HepG2 (cell line): ENCODE measurements around the gene TAS1R3. TPM values are rescaled to one million over a fixed set of nuclear protein-coding genes. Genes with fewer than 3 reads are reported as not detected.
A peak's percentile ranks its signal among the peaks of the same experiment; 100 is the strongest.

ENCODE experiments used
- ATF1 ChIP-seq: IDR thresholded peaks from 2 replicates; pipeline ENCODE4 v1.6.1; 2016; ENCODE audit warnings: mild to moderate bottlenecking, control low read depth
- ERF ChIP-seq: IDR thresholded peaks from 2 replicates; pipeline ENCODE4 v1.6.1; 2018; ENCODE audit warnings: missing biosample characterization, missing genetic modification reagents
- FIP1L1 ChIP-seq: fragments of 200-400 bp; formaldehyde crosslinking; IDR thresholded peaks from 2 replicates; pipeline ENCODE4 v1.6.1; 2018; ENCODE audit warnings: low read depth, mild to moderate bottlenecking, low read length, moderate library complexity, borderline replicate concordance; ENCODE audit not compliant: insufficient read depth
- FLYWCH1 ChIP-seq: sonication (generic); formaldehyde crosslinking; IDR thresholded peaks from 2 replicates; pipeline ENCODE4 v1.8.1; 2023; ENCODE audit warnings: mild to moderate bottlenecking, missing genetic modification reagents
- HOXA3 ChIP-seq: sonication (generic); formaldehyde crosslinking; IDR thresholded peaks from 2 replicates; pipeline ENCODE4 v1.5.0; 2020; ENCODE audit warnings: missing genetic modification reagents
- KAT2B ChIP-seq: fragments of 150-350 bp; IDR thresholded peaks from 2 replicates; pipeline ENCODE4 v1.6.1; 2014; ENCODE audit warnings: low read depth, low read length, borderline replicate concordance
- KDM6A ChIP-seq: IDR thresholded peaks from 2 replicates; pipeline ENCODE4 v1.6.1; 2016; ENCODE audit warnings: low read depth
- KLF11 ChIP-seq: IDR thresholded peaks from 2 replicates; pipeline ENCODE4 v1.6.1; 2016; ENCODE audit warnings: missing compliant biosample characterization
- NCOA2 ChIP-seq: sonication (generic); formaldehyde crosslinking; IDR thresholded peaks from 2 replicates; pipeline ENCODE4 v1.8.0; 2022; ENCODE audit warnings: inconsistent platforms
- NFRKB ChIP-seq: fragments of 450-650 bp; IDR thresholded peaks from 2 replicates; pipeline ENCODE4 v1.6.1; 2017
- NR2F6 ChIP-seq, 2 experiments: IDR thresholded peaks; 2 replicates each; pipeline ENCODE4 v1.6.1; 2016; ENCODE audit warnings: antibody characterized with exemption in 1 of 2, mild to moderate bottlenecking in 1 of 2
- PAX8 ChIP-seq: sonication (generic); formaldehyde crosslinking; IDR thresholded peaks from 2 replicates; pipeline ENCODE4 v1.8.0; 2022; ENCODE audit warnings: mild to moderate bottlenecking, missing genetic modification reagents, borderline replicate concordance
- TBX3 ChIP-seq: fragments of 450-650 bp; IDR thresholded peaks from 2 replicates; pipeline ENCODE4 v1.6.1; 2017; ENCODE audit warnings: antibody characterized with exemption, mild to moderate bottlenecking, inconsistent platforms, borderline replicate concordance
- ZNF24 ChIP-seq: fragments of 450-650 bp; IDR thresholded peaks from 2 replicates; pipeline ENCODE4 v1.6.1; 2017; ENCODE audit warnings: antibody characterized with exemption, mild to moderate bottlenecking
- ZNF557 ChIP-seq: sonication (generic); formaldehyde crosslinking; IDR thresholded peaks from 2 replicates; pipeline ENCODE4 v1.4.0; 2020; ENCODE audit warnings: missing genetic modification reagents
- ZNF605 ChIP-seq: sonication (generic); formaldehyde crosslinking; IDR thresholded peaks from 2 replicates; pipeline ENCODE4 v1.8.0; 2022; ENCODE audit warnings: mild to moderate bottlenecking, missing genetic modification reagents
- polyA plus RNA-seq, 8 experiments: library from polyadenylated mRNA; depleted of rRNA in 3 of 8; stranded (reverse) in 7 of 8; unstranded in 1 of 8; fragments of >200 nt; fragmentation: Illumina TruSeq in 4 of 8; extraction: Trizol in 4 of 8; gene quantifications; 2 replicates each; pipeline versions ENCODE4 v1.2.1 to v1.2.3, GENCODE V29; 2011 to 2016; ENCODE audit warnings: low read depth in 4 of 8, missing spikeins in 1 of 8, mixed read lengths in 1 of 8; ENCODE audit not compliant: insufficient read depth in 1 of 8
- total RNA-seq, 5 experiments: library from RNA; depleted of rRNA; stranded (reverse); fragments of >200 nt; fragmentation: Illumina TruSeq; extraction: Trizol; gene quantifications; 2 replicates each; pipeline ENCODE4 v1.2.3, GENCODE V29; 2016; ENCODE audit warnings: low read depth in 1 of 5
- TF ChIP-seq, protein P1 (sequence below): sonication (generic); formaldehyde crosslinking; IDR thresholded peaks from 2 replicates; pipeline ENCODE4 v1.5.1; 2020; ENCODE audit warnings: missing genetic modification reagents, mild to moderate bottlenecking, borderline replicate concordance
- TF ChIP-seq, protein P2 (sequence below): sonication (generic); formaldehyde crosslinking; IDR thresholded peaks from 2 replicates; pipeline ENCODE4 v1.4.0; 2020; ENCODE audit warnings: missing genetic modification reagents
- TF ChIP-seq, protein P3 (sequence below): sonication (generic); formaldehyde crosslinking; IDR thresholded peaks from 2 replicates; pipeline ENCODE4 v1.4.0; 2020; ENCODE audit warnings: mild to moderate bottlenecking, missing genetic modification reagents
- TF ChIP-seq, protein P4 (sequence below): sonication (generic); formaldehyde crosslinking; conservative IDR thresholded peaks from 2 replicates; pipeline ENCODE4 v1.8.1; 2023; ENCODE audit warnings: missing genetic modification reagents
- TF ChIP-seq, protein P5 (sequence below): sonication (generic); IDR thresholded peaks from 2 replicates; pipeline ENCODE4 v1.6.1; 2016; ENCODE audit warnings: low read depth, borderline replicate concordance

The TAS1R3 gene
- total and polyA plus RNA-seq, 2 of the 13 experiments (the other 11 are each of a cell fraction or from before 2014, with no cell fraction given): 0.13 to 0.15 TPM

DNA sequence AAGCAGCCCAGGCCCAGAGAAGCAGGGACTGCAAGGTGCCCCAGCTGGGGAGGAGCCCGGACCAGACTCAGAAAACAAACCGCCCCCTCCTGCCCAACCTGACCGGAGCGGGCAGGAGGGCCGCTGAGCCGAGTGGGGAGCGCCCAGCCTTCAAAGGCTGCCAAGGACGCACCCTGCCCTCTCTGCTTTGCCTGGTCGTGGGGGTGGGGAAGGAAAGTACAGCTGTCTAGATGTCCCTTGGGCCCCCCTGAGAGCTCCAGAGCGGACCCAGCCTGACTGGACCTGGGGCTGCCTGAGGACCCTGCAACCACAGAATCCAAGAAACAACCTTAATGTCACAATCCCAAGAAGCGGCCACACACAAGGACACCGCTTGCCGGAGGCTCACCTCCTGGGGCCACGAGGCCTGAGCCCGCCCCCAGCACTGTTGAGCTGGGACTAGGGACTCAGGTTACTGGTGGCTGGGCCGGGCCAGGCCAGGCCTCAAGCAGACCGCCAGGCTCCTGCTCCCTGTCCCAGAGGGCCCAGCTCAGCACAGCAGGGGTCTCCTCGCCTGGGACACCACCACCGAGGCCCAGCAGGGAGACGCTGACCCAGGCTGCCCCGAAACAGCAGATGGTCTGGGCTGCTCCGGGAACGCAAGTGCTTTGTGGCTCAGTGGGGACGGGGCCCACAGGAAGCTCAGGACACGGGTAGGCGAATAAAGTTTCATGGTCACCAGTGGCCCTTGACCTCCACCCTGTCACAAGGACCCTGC is 16.8 kb downstream of the TAS1R3 start (continued):
- TF ChIP-seq, protein P1, sequence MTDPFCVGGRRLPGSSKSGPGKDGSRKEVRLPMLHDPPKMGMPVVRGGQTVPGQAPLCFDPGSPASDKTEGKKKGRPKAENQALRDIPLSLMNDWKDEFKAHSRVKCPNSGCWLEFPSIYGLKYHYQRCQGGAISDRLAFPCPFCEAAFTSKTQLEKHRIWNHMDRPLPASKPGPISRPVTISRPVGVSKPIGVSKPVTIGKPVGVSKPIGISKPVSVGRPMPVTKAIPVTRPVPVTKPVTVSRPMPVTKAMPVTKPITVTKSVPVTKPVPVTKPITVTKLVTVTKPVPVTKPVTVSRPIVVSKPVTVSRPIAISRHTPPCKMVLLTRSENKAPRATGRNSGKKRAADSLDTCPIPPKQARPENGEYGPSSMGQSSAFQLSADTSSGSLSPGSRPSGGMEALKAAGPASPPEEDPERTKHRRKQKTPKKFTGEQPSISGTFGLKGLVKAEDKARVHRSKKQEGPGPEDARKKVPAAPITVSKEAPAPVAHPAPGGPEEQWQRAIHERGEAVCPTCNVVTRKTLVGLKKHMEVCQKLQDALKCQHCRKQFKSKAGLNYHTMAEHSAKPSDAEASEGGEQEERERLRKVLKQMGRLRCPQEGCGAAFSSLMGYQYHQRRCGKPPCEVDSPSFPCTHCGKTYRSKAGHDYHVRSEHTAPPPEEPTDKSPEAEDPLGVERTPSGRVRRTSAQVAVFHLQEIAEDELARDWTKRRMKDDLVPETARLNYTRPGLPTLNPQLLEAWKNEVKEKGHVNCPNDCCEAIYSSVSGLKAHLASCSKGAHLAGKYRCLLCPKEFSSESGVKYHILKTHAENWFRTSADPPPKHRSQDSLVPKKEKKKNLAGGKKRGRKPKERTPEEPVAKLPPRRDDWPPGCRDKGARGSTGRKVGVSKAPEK (CRISPR knock-in tag): no peak
- 0 out of 2 replicates have a peak, but pooled peaks have one; percentile 28 for TF ChIP-seq KDM6A (CRISPR knock-in tag)
- TF ChIP-seq ATF1 (CRISPR knock-in tag): no peak
- no peak; the same call in 1 of the 2 replicates for TF ChIP-seq ERF (CRISPR knock-in tag)
- TF ChIP-seq KAT2B: no peak
- TF ChIP-seq FIP1L1: no peak
- TF ChIP-seq ZNF605 (CRISPR knock-in tag): 0 out of 2 replicates have a peak, but pooled peaks have one; percentile 52
- no peak for TF ChIP-seq FLYWCH1 (CRISPR knock-in tag)
- no peak for TF ChIP-seq TBX3
- TF ChIP-seq KLF11 (CRISPR knock-in tag): no peak
- TF ChIP-seq, protein P2, sequence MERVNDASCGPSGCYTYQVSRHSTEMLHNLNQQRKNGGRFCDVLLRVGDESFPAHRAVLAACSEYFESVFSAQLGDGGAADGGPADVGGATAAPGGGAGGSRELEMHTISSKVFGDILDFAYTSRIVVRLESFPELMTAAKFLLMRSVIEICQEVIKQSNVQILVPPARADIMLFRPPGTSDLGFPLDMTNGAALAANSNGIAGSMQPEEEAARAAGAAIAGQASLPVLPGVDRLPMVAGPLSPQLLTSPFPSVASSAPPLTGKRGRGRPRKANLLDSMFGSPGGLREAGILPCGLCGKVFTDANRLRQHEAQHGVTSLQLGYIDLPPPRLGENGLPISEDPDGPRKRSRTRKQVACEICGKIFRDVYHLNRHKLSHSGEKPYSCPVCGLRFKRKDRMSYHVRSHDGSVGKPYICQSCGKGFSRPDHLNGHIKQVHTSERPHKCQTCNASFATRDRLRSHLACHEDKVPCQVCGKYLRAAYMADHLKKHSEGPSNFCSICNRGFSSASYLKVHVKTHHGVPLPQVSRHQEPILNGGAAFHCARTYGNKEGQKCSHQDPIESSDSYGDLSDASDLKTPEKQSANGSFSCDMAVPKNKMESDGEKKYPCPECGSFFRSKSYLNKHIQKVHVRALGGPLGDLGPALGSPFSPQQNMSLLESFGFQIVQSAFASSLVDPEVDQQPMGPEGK (CRISPR knock-in tag): peak; percentile 96
- 0 out of 2 replicates have a peak, but pooled peaks have one; percentile 55 for TF ChIP-seq PAX8 (CRISPR knock-in tag)
- no peak for TF ChIP-seq NFRKB
- peak; percentile 47; the same call in 1 of the 2 replicates for TF ChIP-seq NCOA2 (CRISPR knock-in tag)
- 0 out of 2 replicates have a peak, but pooled peaks have one; percentile 12 for TF ChIP-seq NR2F6 (IDR thresholded peaks at IDR 0.05)
- TF ChIP-seq NR2F6 (CRISPR knock-in tag; IDR thresholded peaks at IDR 0.05): peak; percentile 6; the same call in 1 of the 2 replicates
- TF ChIP-seq, protein P3, sequence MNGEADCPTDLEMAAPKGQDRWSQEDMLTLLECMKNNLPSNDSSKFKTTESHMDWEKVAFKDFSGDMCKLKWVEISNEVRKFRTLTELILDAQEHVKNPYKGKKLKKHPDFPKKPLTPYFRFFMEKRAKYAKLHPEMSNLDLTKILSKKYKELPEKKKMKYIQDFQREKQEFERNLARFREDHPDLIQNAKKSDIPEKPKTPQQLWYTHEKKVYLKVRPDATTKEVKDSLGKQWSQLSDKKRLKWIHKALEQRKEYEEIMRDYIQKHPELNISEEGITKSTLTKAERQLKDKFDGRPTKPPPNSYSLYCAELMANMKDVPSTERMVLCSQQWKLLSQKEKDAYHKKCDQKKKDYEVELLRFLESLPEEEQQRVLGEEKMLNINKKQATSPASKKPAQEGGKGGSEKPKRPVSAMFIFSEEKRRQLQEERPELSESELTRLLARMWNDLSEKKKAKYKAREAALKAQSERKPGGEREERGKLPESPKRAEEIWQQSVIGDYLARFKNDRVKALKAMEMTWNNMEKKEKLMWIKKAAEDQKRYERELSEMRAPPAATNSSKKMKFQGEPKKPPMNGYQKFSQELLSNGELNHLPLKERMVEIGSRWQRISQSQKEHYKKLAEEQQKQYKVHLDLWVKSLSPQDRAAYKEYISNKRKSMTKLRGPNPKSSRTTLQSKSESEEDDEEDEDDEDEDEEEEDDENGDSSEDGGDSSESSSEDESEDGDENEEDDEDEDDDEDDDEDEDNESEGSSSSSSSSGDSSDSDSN: peak; percentile 86
- no peak for TF ChIP-seq ZNF557 (CRISPR knock-in tag)
- TF ChIP-seq, protein P4, sequence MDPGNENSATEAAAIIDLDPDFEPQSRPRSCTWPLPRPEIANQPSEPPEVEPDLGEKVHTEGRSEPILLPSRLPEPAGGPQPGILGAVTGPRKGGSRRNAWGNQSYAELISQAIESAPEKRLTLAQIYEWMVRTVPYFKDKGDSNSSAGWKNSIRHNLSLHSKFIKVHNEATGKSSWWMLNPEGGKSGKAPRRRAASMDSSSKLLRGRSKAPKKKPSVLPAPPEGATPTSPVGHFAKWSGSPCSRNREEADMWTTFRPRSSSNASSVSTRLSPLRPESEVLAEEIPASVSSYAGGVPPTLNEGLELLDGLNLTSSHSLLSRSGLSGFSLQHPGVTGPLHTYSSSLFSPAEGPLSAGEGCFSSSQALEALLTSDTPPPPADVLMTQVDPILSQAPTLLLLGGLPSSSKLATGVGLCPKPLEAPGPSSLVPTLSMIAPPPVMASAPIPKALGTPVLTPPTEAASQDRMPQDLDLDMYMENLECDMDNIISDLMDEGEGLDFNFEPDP (CRISPR knock-in tag): no peak
- TF ChIP-seq ZNF24: no peak
- TF ChIP-seq, protein P5, sequence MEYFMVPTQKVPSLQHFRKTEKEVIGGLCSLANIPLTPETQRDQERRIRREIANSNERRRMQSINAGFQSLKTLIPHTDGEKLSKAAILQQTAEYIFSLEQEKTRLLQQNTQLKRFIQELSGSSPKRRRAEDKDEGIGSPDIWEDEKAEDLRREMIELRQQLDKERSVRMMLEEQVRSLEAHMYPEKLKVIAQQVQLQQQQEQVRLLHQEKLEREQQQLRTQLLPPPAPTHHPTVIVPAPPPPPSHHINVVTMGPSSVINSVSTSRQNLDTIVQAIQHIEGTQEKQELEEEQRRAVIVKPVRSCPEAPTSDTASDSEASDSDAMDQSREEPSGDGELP: peak; percentile 63; the same call in 1 of the 2 replicates
- 0 out of 2 replicates have a peak, but pooled peaks have one; percentile 30 for TF ChIP-seq HOXA3
